ENCODE measurements around the gene PPARD. TPM values are rescaled to one million over a fixed set of nuclear protein-coding genes. Genes with fewer than 3 reads are reported as not detected.
"Not testable (repeated sequence)": the region's sequence is repeated elsewhere in the genome, so short reads cannot be mapped to it uniquely, and the experiment has no call there.

Gene PPARD
- total RNA-seq, 4 donors from 2014 or later = 6.4 to 37.6 (median 14.3) TPM

- DNase-seq (ENCODE audit: low spot score) = no peak
- no peak for TF ChIP-seq CTCF (IDR thresholded peaks at IDR 0.05)
- ATAC-seq (ENCODE audit: low FRiP score) = no peak
These were observed 92.9 kb downstream of the PPARD start for GRCh38 chr6:35435074-35435837.

- ATAC-seq (ENCODE audit: low FRiP score) (no peak), DNase-seq (ENCODE audit: low spot score) (no peak)
- TF ChIP-seq CTCF (IDR thresholded peaks at IDR 0.05) = no peak
These were observed 93.9 kb downstream of the PPARD start for GRCh38 chr6:35436071-35436857.

GRCh38 chr6:35438378-35439065 is 96.2 kb downstream of the PPARD start:
- ATAC-seq (ENCODE audit: low FRiP score) = not testable (repeated sequence)

GRCh38 chr6:35439308-35439707 is 97.0 kb downstream of the PPARD start:
- TF ChIP-seq CTCF (IDR thresholded peaks at IDR 0.05) = no peak
- ATAC-seq (ENCODE audit: low FRiP score) = no peak
- DNase-seq (ENCODE audit: low spot score) = no peak

More at GRCh38 chr6:35438378-35439065, 96.2 kb downstream of the PPARD start:
- not testable (repeated sequence) for DNase-seq (ENCODE audit: low spot score)

- DNase-seq (ENCODE audit: low spot score) = no peak
- no peak for ATAC-seq (ENCODE audit: low FRiP score)
- no peak for TF ChIP-seq CTCF (IDR thresholded peaks at IDR 0.05)
These were observed 98.8 kb downstream of the PPARD start for GRCh38 chr6:35441205-35441604.

- no peak for ATAC-seq (ENCODE audit: low FRiP score)
These were observed 99.3 kb downstream of the PPARD start for GRCh38 chr6:35441642-35442041.

More at GRCh38 chr6:35441642-35442041, 99.3 kb downstream of the PPARD start:
- TF ChIP-seq CTCF (IDR thresholded peaks at IDR 0.05) = no peak
- DNase-seq (ENCODE audit: low spot score) = no peak
